ENCODE measurements around the gene ZNF444.

Gene ZNF444

GRCh38 chr19:56159622-56160271 lies 18.7 kb downstream of the ZNF444 start:
- H3K27me3 ChIP-seq (ENCODE audit: control insufficient read depth, insufficient read depth, low read length), result no peaks in the 10 kb centered on the region
- no peaks in the 10 kb centered on the region for H3K4me1 ChIP-seq
- no peaks in the 10 kb centered on the region for H3K36me3 ChIP-seq (ENCODE audit: control insufficient read depth, insufficient read depth, low read length)

GRCh38 chr19:56161534-56161933 lies 20.4 kb downstream of the ZNF444 start:
- no peaks in the 10 kb centered on the region for H3K27me3 ChIP-seq (ENCODE audit: control insufficient read depth, insufficient read depth, low read length)
- no peak overlapping the region for H3K9ac ChIP-seq
- H3K4me3 ChIP-seq (ENCODE audit: low read depth, low read length), result no peak overlapping the region
- no peaks in the 10 kb centered on the region for H3K36me3 ChIP-seq (ENCODE audit: control insufficient read depth, insufficient read depth, low read length)
- no peak overlapping the region for H3K27ac ChIP-seq
- H3K4me2 ChIP-seq (ENCODE audit: low read length), result no peak overlapping the region
- no peak overlapping the region for H2AFZ ChIP-seq
- H3K9me3 ChIP-seq (ENCODE audit: control insufficient read depth, low read length), result no peaks in the 10 kb centered on the region
- TF ChIP-seq CTCF (IDR thresholded peaks at IDR 0.05), result no peak
- no peaks in the 10 kb centered on the region for H3K79me2 ChIP-seq
- no peaks in the 10 kb centered on the region for H3K4me1 ChIP-seq

More at GRCh38 chr19:56159622-56160271, 18.7 kb downstream of the ZNF444 start:
- Histone ChIP-seq H3K4me3 (ENCODE audit: low read depth, low read length) (no peak overlapping the region), H3K4me2 (ENCODE audit: low read length) (no peak overlapping the region), H3K79me2 (no peaks in the 10 kb centered on the region), H3K27ac (no peak overlapping the region), H3K9me3 (ENCODE audit: control insufficient read depth, low read length) (no peaks in the 10 kb centered on the region), H2AFZ (no peak overlapping the region), H3K9ac (no peak overlapping the region)
- TF ChIP-seq CTCF (IDR thresholded peaks at IDR 0.05), result no peak

GRCh38 chr19:56162258-56162657 lies 21.2 kb downstream of the ZNF444 start:
- Histone ChIP-seq H3K4me1 (no peaks in the 10 kb centered on the region), H3K4me2 (ENCODE audit: low read length) (no peak overlapping the region), H3K27me3 (ENCODE audit: control insufficient read depth, insufficient read depth, low read length) (no peaks in the 10 kb centered on the region), H3K79me2 (no peaks in the 10 kb centered on the region), H3K36me3 (ENCODE audit: control insufficient read depth, insufficient read depth, low read length) (no peaks in the 10 kb centered on the region), H2AFZ (no peak overlapping the region), H3K4me3 (ENCODE audit: low read depth, low read length) (no peak overlapping the region), H3K9ac (no peak overlapping the region), H3K27ac (no peak overlapping the region), H3K9me3 (ENCODE audit: control insufficient read depth, low read length) (no peaks in the 10 kb centered on the region)
- no peak for TF ChIP-seq CTCF (IDR thresholded peaks at IDR 0.05)

- H3K4me3 ChIP-seq (ENCODE audit: low read depth, low read length), result no peak overlapping the region
- no peaks in the 10 kb centered on the region for H3K36me3 ChIP-seq (ENCODE audit: control insufficient read depth, insufficient read depth, low read length)
- no peak overlapping the region for H3K4me2 ChIP-seq (ENCODE audit: low read length)
- H3K27me3 ChIP-seq (ENCODE audit: control insufficient read depth, insufficient read depth, low read length), result no peaks in the 10 kb centered on the region
- no peak for TF ChIP-seq CTCF (IDR thresholded peaks at IDR 0.05)
- no peaks in the 10 kb centered on the region for H3K4me1 ChIP-seq
- H3K9me3 ChIP-seq (ENCODE audit: control insufficient read depth, low read length), result no peaks in the 10 kb centered on the region
- no peak overlapping the region for H3K9ac ChIP-seq
- no peak overlapping the region for H2AFZ ChIP-seq
- H3K79me2 ChIP-seq, result no peaks in the 10 kb centered on the region
- H3K27ac ChIP-seq, result no peak overlapping the region
Measured at GRCh38 chr19:56163097-56163496, 22.0 kb downstream of the ZNF444 start.

- no peak for TF ChIP-seq CTCF (IDR thresholded peaks at IDR 0.05)
- no peak overlapping the region for H3K27ac ChIP-seq
- H3K4me3 ChIP-seq (ENCODE audit: low read depth, low read length), result no peak overlapping the region
Measured at GRCh38 chr19:56167064-56167578, 26.0 kb downstream of the ZNF444 start.

More at GRCh38 chr19:56167064-56167578, 26.0 kb downstream of the ZNF444 start:
- Histone ChIP-seq H3K9me3 (ENCODE audit: control insufficient read depth, low read length) (no peaks in the 10 kb centered on the region), H3K4me2 (ENCODE audit: low read length) (no peak overlapping the region), H3K9ac (no peak overlapping the region), H3K36me3 (ENCODE audit: control insufficient read depth, insufficient read depth, low read length) (no peaks in the 10 kb centered on the region), H2AFZ (no peak overlapping the region), H3K79me2 (no peaks in the 10 kb centered on the region), H3K27me3 (ENCODE audit: control insufficient read depth, insufficient read depth, low read length) (no peaks in the 10 kb centered on the region), H3K4me1 (no peaks in the 10 kb centered on the region)
